Caco-2 (cell line): ENCODE measurements around the gene EXOC6B. TPM values are rescaled to one million over a fixed set of nuclear protein-coding genes. Genes with fewer than 3 reads are reported as not detected.

Experiments
- BruUV-seq: library from RNA; stranded (reverse); fragments of 400-500 nt; replicated peaks from 2 replicates; lab custom pipeline; 2021; lab: Mats Ljungman, UMichigan
- CTCF ChIA-PET: fragments of 300-600 bp; sonication (Branson Sonifier 250); formaldehyde crosslinking; loops from one replicate; lab custom pipeline; 2022; ENCODE audit warnings: antibody characterized with exemption; lab: Charles Lee
- POLR2A ChIA-PET: fragments of 300-600 bp; sonication (Branson Sonifier 250); formaldehyde crosslinking; loops from one replicate; lab custom pipeline; 2022; ENCODE audit warnings: antibody characterized with exemption; lab: Charles Lee
- DNase-seq, 2 experiments: peaks; one replicate each; pipeline versions ENCODE4 v3.0.0 to v3.0.0-alpha.2; 2020 to 2022
- H3K27me3 ChIP-seq: replicated peaks from 2 replicates; pipeline ENCODE4 v1.6.0; 2011; ENCODE audit warnings: low read length; ENCODE audit not compliant: control insufficient read depth, insufficient read depth
- H3K36me3 ChIP-seq: 2 replicates; pipeline ENCODE4 v1.5.1; 2011; ENCODE audit warnings: low read length; ENCODE audit not compliant: control insufficient read depth, insufficient read depth
- H3K4me1 ChIP-seq: fragments of 250-450 bp; sonication (Bioruptor Pico); 2 replicates; pipeline ENCODE4 v1.5.1; 2020; ENCODE audit warnings: mild to moderate bottlenecking
- H3K4me3 ChIP-seq: 2 replicates; pipeline ENCODE4 v1.5.1; 2011; ENCODE audit warnings: low read depth, mild to moderate bottlenecking, control low read depth, low read length
- H3K9me3 ChIP-seq: fragments of 250-450 bp; sonication (Bioruptor Pico); 2 replicates; pipeline ENCODE4 v1.5.1; 2020; ENCODE audit warnings: mild to moderate bottlenecking, moderate library complexity
- H3K27ac Mint-ChIP-seq: one replicate; pipeline ENCODE4 v1.8.0; 2022; ENCODE audit warnings: mixed read lengths; ENCODE audit not compliant: unreplicated experiment
- H3K27me3 Mint-ChIP-seq: one replicate; pipeline ENCODE4 v1.8.0; 2022; ENCODE audit warnings: mixed read lengths; ENCODE audit not compliant: insufficient read depth, unreplicated experiment
- H3K36me3 Mint-ChIP-seq: one replicate; pipeline ENCODE4 v1.8.0; 2022; ENCODE audit warnings: mild to moderate bottlenecking, mixed read lengths; ENCODE audit not compliant: insufficient read depth, unreplicated experiment
- H3K4me1 Mint-ChIP-seq: one replicate; pipeline ENCODE4 v1.8.0; 2022; ENCODE audit warnings: low read depth, mixed read lengths; ENCODE audit not compliant: unreplicated experiment
- H3K4me3 Mint-ChIP-seq: one replicate; pipeline ENCODE4 v1.8.0; 2022; ENCODE audit warnings: mild to moderate bottlenecking, moderate library complexity, mixed read lengths; ENCODE audit not compliant: unreplicated experiment
- H3K9me3 Mint-ChIP-seq: one replicate; pipeline ENCODE4 v1.8.0; 2022; ENCODE audit warnings: mixed read lengths; ENCODE audit not compliant: unreplicated experiment
- intact Hi-C: fragments of 100-400 bp; cut with micrococcal nuclease; formaldehyde crosslinking; loops from one replicate; pipeline ENCODE4 v1.10.0; 2022; ENCODE audit not compliant: unreplicated experiment
- total RNA-seq: library from RNA; stranded (reverse); gene quantifications from 2 replicates; pipeline ENCODE4 v1.2.3, GENCODE V29; 2022
- TF ChIP-seq, protein P1 (sequence below), 2 experiments: fragments of 200-600 bp in 1 of 2; IDR thresholded peaks; 1 replicate in 1 of 2; 2 replicates in 1 of 2; pipeline versions ENCODE4 v1.5.1 to v1.8.0; 2011 to 2022; ENCODE audit warnings: antibody characterized with exemption in 1 of 2, control low read depth in 1 of 2, inconsistent platforms in 1 of 2, low read depth in 1 of 2, low read length in 1 of 2, mild to moderate bottlenecking in 1 of 2, moderate library complexity in 1 of 2; ENCODE audit not compliant: insufficient read depth in 1 of 2, severe bottlenecking in 1 of 2, unreplicated experiment in 1 of 2

Gene EXOC6B
- total RNA-seq, 1 experiment from 2014 or later: 36.1 TPM

DNA sequence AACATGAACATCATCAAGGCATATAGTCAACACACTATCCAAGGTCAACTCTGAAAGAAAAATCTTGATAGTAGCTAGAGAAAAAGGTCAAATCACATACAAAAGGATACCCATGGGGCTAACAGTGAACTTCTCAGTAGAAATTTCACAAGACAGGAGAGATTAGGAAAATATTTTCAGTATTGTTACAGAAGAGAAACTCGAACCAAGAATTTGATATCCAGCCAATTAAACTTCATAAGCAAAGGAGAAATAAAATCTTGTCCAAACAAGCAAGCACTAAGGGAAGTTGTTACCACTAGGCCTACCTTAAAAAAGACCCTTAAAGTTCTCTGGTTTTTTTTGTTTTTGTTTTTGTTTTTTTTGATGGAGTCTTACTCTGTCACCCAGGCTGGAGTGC, 242.5 kb downstream of the EXOC6B start:
- CTCF ChIA-PET: no interaction called here
- TF ChIP-seq, protein P1, sequence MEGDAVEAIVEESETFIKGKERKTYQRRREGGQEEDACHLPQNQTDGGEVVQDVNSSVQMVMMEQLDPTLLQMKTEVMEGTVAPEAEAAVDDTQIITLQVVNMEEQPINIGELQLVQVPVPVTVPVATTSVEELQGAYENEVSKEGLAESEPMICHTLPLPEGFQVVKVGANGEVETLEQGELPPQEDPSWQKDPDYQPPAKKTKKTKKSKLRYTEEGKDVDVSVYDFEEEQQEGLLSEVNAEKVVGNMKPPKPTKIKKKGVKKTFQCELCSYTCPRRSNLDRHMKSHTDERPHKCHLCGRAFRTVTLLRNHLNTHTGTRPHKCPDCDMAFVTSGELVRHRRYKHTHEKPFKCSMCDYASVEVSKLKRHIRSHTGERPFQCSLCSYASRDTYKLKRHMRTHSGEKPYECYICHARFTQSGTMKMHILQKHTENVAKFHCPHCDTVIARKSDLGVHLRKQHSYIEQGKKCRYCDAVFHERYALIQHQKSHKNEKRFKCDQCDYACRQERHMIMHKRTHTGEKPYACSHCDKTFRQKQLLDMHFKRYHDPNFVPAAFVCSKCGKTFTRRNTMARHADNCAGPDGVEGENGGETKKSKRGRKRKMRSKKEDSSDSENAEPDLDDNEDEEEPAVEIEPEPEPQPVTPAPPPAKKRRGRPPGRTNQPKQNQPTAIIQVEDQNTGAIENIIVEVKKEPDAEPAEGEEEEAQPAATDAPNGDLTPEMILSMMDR (IDR thresholded peaks at IDR 0.05; ENCODE audit: insufficient read depth in 1 of 2, low read depth in 1 of 2, low read length in 1 of 2, severe bottlenecking in 1 of 2, unreplicated experiment in 1 of 2): no peak
- POLR2A ChIA-PET: no interaction called here
- no peaks in the 10 kb centered on the region for H3K4me1 Mint-ChIP-seq
- no peaks in the 10 kb centered on the region for H3K9me3 Mint-ChIP-seq
- Histone ChIP-seq H3K36me3 (no peaks in the 10 kb centered on the region), H3K4me1 (peaks cover 3% of the 10 kb centered on the region; the same call in 1 of the 2 replicates), H3K27me3 (no peaks in the 10 kb centered on the region), H3K9me3 (no peaks in the 10 kb centered on the region), H3K4me3 (no peak overlapping the region)
- no peak for DNase-seq
- H3K4me3 Mint-ChIP-seq: no peak overlapping the region
- intact Hi-C loops: no loop called here
- no peaks in the 10 kb centered on the region for H3K36me3 Mint-ChIP-seq
- no peaks in the 10 kb centered on the region for H3K27me3 Mint-ChIP-seq
- no peak overlapping the region for H3K27ac Mint-ChIP-seq
- no TSS peak for BruUV-seq

- no peaks in the 10 kb centered on the region for H3K36me3 ChIP-seq
- no peak overlapping the region for H3K4me3 ChIP-seq
- POLR2A ChIA-PET: no interaction called here
- TF ChIP-seq, protein P1 (IDR thresholded peaks at IDR 0.05; ENCODE audit: insufficient read depth in 1 of 2, low read depth in 1 of 2, low read length in 1 of 2, severe bottlenecking in 1 of 2, unreplicated experiment in 1 of 2): peak in 1 of 2 experiments; percentile 26
- Mint-ChIP-seq H3K9me3 (no peaks in the 10 kb centered on the region), H3K36me3 (no peaks in the 10 kb centered on the region), H3K27me3 (no peaks in the 10 kb centered on the region), H3K4me3 (no peak overlapping the region), H3K27ac (no peak overlapping the region), H3K4me1 (peaks cover 6% of the 10 kb centered on the region)
- intact Hi-C loops: loop anchor here (2.0 kb wide), 1 partner anchor 163 kb away; no protein-coding TSS in a partner anchor
- peak; percentile 24 to 35 for DNase-seq
- peaks cover 9% of the 10 kb centered on the region for H3K4me1 ChIP-seq
- CTCF ChIA-PET: no interaction called here
- no peaks in the 10 kb centered on the region for H3K9me3 ChIP-seq
- H3K27me3 ChIP-seq: no peaks in the 10 kb centered on the region
- no TSS peak for BruUV-seq
These were observed 244.2 kb downstream of the EXOC6B start for GRCh38 chr2:72581560-72582181.

DNA sequence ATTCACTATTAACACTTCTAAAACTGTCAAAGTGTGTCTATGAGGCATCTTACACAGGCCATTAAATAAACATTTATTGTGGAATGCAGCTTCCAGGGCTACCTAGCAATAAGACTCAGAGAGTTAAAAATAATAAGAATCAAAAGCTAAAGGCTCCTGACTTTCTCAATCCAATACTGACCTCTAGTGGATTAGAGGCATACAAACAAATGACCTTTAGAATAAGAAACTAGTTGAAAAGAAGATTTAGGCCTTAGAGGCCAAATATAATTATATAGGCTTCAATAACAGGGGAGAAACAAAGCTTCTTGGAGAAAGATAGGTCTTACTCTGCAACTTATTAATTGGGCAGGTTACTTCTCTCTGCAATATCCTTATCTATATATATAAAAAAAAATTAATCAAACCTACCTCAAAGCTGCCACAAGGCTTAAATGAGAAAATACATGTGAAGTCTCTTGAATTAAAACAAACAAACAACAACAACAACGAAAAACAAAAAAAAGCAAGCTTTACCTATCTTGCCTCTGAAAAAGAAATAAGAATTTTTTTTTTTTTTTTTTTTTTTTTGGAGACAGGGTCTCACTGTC, 246.1 kb downstream of the EXOC6B start:
- DNase-seq: peak in 1 of 2 experiments; percentile 22
- H3K4me3 Mint-ChIP-seq: no peak overlapping the region
- TF ChIP-seq, protein P1 (IDR thresholded peaks at IDR 0.05; ENCODE audit: insufficient read depth in 1 of 2, low read depth in 1 of 2, low read length in 1 of 2, severe bottlenecking in 1 of 2, unreplicated experiment in 1 of 2): peak; percentile 69 to 81
- no peak overlapping the region for H3K4me3 ChIP-seq
- POLR2A ChIA-PET: no interaction called here
- H3K9me3 Mint-ChIP-seq: no peaks in the 10 kb centered on the region
- H3K27ac Mint-ChIP-seq: no peak overlapping the region
- peaks cover 6% of the 10 kb centered on the region for H3K4me1 Mint-ChIP-seq
- CTCF ChIA-PET: interaction anchor here (0.7 to 1.3 kb wide), 5 partner anchors 62 to 434 kb away, joined by 3 to 15 read pairs (median 6); no protein-coding TSS in a partner anchor
- peaks cover 15% of the 10 kb centered on the region for H3K4me1 ChIP-seq
- H3K36me3 ChIP-seq: no peaks in the 10 kb centered on the region
- H3K27me3 Mint-ChIP-seq: no peaks in the 10 kb centered on the region
- H3K27me3 ChIP-seq: no peaks in the 10 kb centered on the region
- no peaks in the 10 kb centered on the region for H3K9me3 ChIP-seq
- H3K36me3 Mint-ChIP-seq: no peaks in the 10 kb centered on the region
- intact Hi-C loops: loop anchor here (1.0 to 5.0 kb wide), 6 partner anchors 62 to 1035 kb away; no protein-coding TSS in a partner anchor
- no TSS peak for BruUV-seq
